NCI-H2196 treated with DMSO at 0.1 percent for 48 hours (cell line): Measurements from ENCODE around the gene FKBP5.

Experiments used
- DNase-seq: peaks from one replicate; lab custom pipeline; 2025; ENCODE audit not compliant: unreplicated experiment; lab: John Stamatoyannopoulos, UW

Gene FKBP5

DNA sequence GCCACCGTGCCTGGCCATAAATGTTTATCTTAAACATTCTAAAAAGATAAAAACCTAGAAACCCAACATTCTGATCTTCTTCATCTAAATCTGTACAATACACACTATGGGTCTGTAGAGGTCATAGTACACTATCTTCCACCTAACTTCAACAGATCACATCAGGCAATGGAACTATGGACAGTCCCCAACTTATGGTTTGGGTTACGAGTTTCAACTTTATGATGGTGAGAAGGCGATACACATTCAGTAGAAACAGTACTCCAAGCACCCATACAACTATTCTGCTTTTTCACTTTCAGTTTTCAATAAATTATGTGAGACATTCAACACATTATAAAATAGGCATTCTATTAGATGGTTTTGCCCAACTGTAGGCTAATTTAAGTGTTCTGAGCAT is 23.1 kb downstream of the FKBP5 start:
- no peak for DNase-seq

DNA sequence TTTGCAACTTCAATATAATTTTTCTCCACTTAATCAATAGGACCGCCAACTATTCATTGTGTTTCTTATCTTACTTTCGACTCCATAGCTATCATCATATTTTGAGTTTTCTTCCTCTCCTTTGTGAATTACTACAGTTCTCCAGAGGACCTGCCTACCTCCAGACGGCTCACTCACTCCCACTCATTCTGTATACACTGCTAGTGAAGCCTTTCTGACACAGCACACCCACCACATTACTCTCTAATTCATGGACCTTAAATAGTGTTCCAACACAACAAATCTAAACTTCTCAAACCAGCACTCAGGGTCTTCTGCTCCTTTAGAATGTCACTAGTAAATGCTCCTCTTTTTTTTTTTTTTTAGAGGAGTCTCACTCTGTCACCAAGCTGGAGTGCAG is 23.8 kb downstream of the FKBP5 start:
- DNase-seq = no peak

DNA sequence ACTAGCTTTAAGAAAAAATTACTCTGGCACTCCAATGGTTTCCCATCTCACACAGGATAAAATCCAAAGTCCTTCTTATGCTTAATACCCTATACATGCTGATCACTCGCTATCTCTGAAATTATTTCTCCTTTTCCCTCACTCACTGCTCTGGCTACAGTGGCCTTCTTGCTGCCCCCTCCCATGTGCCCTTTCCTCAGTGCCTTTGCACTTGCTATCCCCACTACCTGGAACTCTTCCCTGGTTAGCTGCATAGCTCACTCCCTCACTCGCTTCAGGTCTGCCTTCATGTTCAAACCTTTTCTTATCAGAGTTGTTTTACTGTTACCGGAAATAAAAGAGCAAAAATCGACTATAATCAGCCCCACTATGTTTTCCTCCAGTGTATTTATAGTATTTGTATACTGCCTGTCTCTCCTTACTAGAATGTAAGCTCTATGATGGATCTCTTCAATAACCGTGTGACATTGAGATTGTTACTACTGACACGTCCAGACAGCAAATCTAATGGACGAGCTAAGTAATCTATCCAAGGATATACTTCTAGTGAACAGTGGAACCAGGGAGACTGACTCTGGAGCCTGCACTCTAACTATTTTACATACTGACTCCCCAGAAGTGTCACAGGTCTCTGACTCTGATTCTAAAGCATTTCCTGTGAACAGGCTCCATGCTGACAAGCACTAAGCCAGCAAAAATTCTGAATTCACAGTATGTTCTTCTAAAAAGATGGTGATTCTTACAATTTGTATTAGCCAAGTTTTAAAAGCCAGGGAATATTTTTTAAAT is 25.1 kb downstream of the FKBP5 start:
- DNase-seq = no peak

DNA sequence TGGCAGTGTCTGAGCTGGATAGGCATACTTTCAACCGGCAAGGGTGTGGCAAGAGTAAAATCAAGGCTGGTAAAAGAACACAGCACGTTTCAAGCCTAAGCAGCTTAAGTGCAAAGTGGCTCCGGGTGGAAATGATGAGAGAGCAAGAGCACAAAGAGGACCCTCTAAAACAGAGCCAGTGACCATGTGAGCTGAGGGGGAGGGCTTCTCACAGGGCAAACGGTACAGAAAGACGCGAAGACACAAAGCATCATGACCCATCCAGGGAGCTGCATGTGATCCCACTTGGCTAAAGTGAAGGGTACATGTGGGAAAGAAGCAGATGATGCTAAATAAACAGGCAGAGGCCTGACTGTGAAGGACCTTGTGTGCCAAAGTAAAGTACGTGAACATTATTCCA is 25.7 kb downstream of the FKBP5 start:
- no peak for DNase-seq

DNA sequence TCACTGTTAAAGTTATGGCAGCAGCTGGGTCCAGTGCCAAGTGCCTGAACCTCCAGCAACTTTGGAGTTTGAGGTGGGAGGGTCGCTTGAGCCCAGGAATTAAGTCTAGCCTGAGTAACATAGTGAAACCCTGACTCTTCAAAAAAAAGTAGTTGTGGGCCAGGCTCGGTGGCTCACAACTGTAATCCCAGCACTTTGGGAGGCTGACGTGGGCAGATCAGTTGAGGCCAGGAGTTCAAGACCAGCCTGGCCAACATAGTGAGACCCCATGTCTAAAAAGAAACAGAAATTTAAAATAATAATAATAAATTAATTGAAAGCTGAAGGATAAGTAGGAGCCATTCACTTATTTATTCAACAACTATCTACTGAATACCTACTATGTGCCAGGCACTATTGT is 33.8 kb downstream of the FKBP5 start:
- no peak for DNase-seq

DNA sequence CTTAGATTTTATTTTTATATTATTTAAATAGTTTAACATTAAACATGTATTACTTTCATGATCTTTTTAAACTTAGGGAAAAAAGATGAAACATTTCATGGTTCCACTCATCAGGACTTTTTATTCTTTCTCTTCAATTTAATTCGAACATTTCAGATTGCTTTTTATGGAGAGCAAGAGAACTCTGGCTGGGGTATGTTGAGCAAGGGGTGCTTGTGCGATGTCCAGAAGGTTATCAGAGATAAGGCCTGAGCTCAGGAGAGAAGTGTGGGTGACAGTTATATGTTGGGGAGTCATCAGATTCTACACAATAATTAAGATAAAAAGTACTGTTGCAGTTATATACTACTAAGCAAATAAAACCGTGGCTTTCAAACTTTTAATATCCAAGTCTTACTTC is 37.5 kb downstream of the FKBP5 start:
- DNase-seq = no peak

DNA sequence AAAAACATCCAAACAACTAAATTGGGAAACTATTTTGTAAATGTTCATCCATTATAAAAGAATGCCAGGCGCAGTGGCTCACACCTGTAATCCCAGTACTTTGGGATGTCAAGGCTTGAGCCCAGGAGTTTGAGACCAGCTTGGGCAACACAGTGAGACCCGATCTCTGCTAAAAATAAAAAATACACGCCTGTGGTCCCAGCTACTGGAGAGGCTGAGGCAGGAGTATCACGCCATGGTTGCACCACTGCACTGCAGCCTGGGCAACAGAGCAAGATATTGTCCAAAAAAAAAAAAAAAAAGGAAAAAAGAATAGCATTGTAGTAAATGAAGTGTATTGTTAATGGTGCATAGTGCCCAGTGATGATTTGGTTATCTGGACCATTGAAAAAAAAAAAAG is 38.7 kb downstream of the FKBP5 start:
- DNase-seq = no peak

DNA sequence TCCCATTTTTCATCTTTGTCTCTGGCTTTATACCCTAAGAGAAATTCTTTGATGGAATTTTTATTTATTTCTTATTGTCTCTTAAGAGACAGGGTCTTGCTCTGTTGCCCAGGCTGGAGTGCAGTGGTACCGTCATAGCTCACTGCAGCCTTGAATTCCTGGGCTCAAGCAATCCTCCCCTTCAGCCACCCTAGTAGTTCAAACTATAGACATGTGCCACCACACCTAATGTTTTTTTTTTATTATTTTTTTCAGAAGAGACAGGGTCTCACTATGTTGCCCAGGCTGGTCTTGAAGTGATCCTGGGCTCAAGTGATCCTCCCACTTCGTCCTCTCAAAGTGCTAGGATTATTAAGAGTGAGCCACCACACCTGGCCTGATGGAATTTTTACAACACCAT is 40.5 kb downstream of the FKBP5 start:
- DNase-seq = no peak

DNA sequence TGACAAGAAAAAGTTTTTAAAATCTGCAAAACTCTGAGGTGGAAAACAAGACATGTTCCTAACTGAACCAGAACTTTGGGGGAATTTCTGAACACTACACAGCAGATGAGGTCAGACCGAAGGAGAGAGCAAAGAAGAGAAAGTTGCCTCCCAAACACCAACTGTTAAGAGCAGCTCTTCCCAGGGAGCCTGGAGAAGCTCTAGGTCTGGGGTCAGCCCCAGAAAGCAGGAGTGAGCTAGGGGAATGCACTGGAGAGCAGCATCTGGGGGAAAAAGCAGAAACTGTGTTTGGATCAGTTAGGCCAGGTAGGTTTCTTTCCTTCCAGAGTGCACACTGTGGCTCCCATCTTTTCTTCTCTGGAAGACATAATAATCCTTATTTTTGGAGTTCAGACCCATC is 41.3 kb downstream of the FKBP5 start:
- no peak for DNase-seq

DNA sequence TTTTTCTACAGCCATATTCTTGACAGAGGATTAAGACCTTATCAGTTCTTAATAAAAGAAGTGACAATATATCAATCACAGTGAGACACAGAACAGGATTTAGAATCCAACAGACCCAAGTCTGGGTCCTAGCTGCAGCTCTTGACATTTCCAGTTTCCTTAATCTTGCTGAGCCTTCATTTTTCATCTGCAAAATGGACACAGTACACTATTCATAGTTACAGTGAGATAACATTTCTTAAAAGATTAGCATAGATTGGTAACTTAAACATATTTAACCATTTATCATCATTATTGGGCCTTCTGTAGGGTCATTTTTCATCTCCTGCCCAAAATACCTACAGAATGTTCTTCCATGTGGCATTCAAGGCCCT is 45.6 kb downstream of the FKBP5 start:
- no peak for DNase-seq

DNA sequence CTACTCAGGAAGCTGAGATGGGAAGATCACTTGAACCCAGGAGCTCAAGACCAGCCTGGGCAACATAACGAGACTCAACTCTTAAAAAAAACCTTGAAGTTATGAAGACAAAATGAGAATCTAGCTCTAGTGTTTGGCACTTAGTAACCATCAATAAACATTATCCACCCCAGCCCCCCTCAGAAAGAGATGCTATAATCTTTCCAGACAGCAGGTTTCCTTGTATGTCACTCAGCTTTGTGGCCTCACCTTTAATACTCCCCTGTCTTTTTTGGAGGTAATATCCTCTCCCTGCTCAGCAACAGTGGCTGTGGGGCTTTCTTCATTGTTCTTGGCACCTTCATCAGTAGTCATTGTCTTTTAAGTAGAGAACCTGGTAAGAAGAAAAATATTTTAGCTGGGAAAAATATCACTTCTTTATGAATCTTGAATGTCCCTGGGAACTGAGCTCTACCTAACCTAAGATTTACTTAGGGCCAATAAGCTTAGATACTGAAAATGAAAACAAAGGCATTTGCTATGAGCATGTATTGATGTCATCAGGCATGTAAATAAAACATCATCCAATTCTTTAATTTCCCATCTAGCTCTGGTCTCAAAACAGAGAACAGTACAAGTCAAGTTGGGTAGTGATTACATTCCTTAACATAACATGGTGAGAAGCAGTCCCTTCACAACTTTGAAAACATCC is 46.1 kb downstream of the FKBP5 start:
- no peak for DNase-seq

DNA sequence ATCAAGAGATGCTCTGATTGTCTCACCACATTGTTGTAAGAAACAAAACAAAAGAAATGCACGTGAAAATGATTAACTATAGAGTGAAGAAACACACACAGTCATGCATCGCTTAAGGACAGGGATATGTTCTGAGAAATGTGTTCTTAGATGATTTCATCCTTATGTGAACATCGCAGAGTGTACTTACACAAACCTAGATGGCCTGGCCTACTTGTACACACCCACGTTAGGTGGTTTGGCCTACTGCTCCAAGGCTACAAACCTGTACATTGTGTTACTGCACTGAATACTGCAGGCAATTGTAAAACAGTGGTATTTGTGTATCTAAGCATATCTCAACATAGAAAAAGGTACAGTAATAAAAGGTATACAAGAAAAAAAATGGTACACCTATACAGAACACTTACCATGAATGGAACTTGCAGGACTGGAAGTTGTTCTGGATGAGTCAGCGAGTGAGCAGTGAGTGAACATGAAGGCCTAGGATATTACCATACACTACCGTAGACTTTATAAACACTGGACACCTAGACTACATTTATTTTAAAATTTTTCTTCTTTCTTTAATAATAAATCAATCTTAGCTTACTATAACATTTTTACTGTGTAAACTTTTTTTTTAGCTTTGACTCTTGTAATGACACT is 48.6 kb downstream of the FKBP5 start:
- DNase-seq = no peak

DNA sequence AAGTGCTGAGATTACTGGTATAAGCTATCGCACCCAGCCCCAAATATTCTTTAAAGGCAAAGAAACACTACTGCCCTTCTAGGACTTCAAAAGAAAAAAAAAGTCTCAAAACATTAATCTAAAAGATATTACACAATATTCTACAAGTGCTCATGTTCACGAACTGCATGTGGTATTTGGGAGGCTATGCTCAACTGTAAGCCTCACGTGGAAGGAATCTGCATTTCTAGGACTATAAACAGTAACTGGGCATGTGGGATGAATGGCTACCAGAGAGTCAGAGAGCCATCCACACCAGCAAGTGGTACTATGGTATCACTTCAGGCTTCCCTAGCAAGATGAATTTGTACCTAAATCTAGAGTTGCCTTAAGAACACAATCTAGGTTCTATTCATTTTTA is 50.0 kb downstream of the FKBP5 start:
- DNase-seq = no peak

DNA sequence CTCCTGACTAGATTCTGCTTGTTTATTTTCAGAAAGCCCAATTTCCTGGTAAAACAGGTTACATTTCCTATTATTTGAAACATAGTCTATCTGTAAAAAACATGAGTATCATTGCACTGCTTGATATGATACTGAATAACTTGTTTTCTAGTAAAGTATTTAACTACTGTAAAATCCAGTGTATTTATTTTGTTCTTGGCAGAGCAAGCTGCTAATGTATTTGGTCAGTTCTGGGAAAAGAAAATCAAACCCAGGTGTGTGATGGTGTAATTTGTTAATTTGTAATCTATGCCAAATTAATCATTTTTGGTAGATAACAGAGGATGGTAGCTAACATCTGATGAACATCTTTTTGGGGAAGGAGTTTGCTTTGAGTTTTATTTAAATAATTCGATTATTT is 50.8 kb downstream of the FKBP5 start:
- DNase-seq = no peak

DNA sequence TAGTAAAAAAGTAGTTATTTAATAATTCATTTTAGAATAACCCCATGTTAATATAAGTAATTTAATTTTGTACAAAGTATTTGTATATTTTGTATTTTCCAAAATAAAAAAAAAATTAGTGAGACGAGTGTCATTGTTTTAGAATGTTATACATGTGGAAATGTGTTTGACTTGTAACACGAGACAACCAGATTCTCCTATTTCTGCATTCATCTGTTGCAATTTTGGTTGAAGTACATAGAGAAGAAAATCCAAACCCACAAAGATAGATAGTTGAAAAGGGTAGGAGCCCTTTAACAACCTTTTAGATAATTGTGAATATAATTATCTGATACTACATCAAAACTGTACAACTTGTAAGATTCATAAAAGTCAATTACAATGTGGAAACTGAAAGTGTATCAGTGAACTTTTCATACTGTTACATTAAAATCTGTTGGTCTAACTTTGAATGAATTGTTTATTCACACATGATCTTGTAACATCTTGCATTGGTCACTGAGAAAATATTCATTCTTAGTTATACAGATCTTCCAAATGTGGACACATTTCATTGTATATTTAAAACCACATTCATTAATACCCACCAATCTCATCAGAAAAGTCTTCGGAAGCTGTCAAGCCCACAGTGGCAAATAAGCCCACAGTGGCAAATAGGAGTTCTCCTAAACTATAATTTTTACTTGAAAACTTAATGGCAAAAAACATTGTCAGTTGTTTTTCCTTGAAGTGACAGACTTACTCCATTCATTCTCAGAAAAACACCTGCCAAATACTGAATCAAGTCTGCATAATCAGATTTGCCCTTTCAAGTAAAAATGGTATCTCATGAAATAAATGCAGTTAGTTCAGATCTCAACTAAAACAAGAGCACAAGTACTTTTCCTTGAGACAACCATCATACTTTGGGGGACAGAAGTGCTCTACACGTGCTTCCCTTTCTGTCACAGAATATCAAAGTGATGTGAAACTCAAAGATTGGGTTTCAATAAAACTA is 52.8 kb downstream of the FKBP5 start:
- no peak for DNase-seq

DNA sequence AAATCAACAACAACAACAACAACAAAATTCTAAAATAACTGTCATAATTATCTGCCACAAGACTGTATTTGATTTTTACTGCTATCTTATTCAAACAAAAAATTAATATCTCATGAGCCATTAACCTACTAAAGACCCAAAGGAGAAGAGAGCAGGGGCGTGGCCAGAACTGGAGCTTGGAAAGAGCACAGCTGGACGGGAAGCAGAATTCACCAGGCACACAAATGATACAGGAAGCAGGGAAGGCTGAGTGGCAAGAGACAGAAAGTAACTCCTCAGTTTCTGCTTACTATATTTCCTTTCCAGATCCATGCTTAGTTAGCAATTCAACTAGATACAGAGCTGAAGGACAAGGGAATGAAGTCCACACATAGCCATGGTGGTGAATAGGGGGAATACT is 54.4 kb downstream of the FKBP5 start:
- no peak for DNase-seq

DNA sequence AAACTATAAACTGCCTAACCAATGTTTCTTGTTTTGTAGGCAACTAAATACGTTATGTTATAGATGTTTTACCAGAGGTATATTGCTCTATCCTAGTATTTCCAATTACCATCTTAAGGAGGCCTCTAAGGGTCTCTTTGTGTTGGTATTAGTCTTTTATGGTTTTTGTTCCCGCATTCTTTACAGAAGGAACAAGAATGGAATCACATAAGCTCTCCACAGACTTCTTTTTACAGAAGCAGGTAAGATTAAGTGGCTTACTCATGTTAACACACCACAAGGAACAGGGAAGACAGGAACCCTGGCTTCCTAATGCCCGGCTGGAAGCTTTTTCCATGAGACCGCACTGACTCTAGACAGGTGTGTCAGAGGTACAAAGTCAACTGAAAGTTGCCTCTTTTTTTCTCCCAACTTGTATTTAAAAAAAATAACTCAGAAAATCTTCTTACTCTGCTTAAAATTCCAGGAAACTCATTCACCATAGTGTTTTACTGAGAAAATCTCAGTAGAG is 55.1 kb downstream of the FKBP5 start:
- no peak for DNase-seq

DNA sequence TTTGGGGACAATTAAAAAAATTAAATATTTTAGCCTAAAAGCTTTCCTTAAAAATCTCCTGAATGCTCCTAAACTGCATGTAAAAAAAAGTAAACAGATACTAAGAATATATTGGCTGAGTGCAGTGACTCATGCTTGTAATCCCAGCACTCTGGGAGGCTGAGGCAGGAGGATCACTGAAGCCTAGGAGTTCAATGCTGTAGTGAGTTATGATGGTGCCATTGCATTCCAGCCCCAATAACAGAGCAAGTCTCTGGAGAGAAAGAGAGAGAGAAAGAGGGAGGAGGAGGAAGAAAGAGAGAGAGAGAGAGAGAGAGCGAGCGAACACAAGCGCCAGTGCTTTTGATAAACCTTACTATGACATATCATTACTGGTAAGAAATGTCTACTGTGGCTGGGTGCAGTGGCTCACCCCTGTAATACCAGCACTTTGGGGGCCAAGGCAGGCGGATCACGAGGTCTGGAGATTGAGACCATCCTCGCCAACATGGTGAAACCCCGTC is 58.8 kb downstream of the FKBP5 start:
- no peak for DNase-seq

DNA sequence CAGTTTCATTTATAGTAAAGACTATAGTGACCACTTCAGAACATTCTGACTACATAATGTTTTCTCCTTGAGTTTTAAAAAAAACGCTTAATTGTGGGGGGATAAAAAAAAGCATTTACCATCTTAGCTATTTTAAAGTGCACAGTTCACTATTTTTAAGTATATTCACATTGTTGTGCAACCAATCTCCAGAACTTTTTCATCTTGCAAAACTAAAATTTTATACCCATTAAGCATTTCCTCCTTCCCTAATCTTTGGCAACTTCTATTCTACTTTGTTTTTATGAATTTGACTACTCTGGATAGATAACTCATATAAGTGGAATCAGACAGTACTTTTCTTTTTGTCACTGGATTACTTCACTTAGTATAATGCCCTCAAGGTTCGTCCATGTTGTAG is 62.3 kb downstream of the FKBP5 start:
- no peak for DNase-seq

DNA sequence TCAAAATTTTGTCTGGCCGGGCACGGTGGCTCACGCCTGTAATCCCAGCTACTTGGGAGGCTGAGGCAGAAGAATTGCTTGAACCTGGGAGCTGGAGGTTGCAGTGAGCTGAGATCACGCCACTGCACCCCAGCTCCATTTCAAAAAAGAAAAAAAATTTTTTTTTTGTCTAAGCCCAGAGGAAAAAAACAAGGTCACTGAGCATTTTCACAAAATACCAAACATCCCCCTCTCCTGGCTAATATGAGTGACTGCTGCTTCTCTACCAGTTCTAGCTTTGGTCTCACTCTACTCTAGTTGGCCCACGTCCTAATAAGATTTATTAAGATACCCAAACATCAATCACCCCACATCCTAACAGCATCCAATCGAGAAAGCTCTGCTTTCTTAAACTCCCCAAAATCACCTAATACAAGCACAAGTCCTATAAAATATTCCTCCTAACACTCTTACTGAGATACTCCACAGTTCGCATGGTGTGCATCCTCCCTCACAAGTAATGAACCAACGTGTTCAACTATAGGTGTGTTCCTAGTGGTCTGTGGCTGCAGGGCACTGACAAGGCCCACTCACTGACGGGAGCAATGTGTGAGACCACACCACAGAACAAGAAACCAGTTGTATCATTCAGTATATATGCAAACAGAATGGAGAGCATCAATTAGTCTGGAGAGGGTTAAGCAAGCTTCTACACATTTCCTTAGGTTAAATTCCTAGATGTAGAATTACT is 64.2 kb downstream of the FKBP5 start:
- DNase-seq = no peak
